ENCODE results near the gene PDK2. TPM values are rescaled to one million over a fixed set of nuclear protein-coding genes. Genes with fewer than 3 reads are reported as not detected.

The PDK2 gene
- total and polyA plus RNA-seq, 9 of the 15 experiments (the other 6 are each of a cell fraction or from before 2014, with no cell fraction given), result 0.03 to 2.5 (median 1.4) TPM

- TF ChIP-seq FOXA1 (IDR thresholded peaks at IDR 0.05; ENCODE audit: borderline replicate concordance) (no peak), KAT7 (CRISPR knock-in tag; IDR thresholded peaks at IDR 0.05; ENCODE audit: borderline replicate concordance) (no peak), ZNF431 (CRISPR knock-in tag; IDR thresholded peaks at IDR 0.05) (no peak), CHD2 (IDR thresholded peaks at IDR 0.05; ENCODE audit: low read depth, low read length) (no peak), MXI1 (IDR thresholded peaks at IDR 0.05; ENCODE audit: low read depth, low read length) (no peak), ARID4B (CRISPR knock-in tag; IDR thresholded peaks at IDR 0.05) (no peak), ZNF511 (CRISPR knock-in tag; IDR thresholded peaks at IDR 0.05) (no peak), BACH1 (tag; IDR thresholded peaks at IDR 0.05) (no peak), GATAD2B (IDR thresholded peaks at IDR 0.05; ENCODE audit: borderline replicate concordance) (no peak), ZNF449 (CRISPR knock-in tag; IDR thresholded peaks at IDR 0.05) (no peak)
These were observed 31.4 kb upstream of the PDK2 start (continued) for GRCh38 chr17:50063561-50064252.

Data from K562 (cell line).